ENCODE data around the gene FYN.
A peak's percentile ranks its signal among the peaks of the same experiment; 100 is the strongest.

Gene FYN

GRCh38 chr6:111873178-111874024 lies at the start of gene FYN:
Gene FYN, minus strand, starts transcription at chr6:111873452. Its CDS starts 153,401 bp downstream, at chr6:111720051.
- H3K4me3 ChIP-seq (ENCODE audit: low read depth, low read length), result peak within 1 kb of the TSS; percentile 89
- H3K36me3 ChIP-seq, result peaks cover 2% of the 10 kb centered on the region; the same call in 1 of the 2 replicates
- peak; percentile 50 for TF ChIP-seq CTCF (IDR thresholded peaks at IDR 0.05; ENCODE audit: low read depth, low read length)
- no peaks in the 10 kb centered on the region for H3K27me3 ChIP-seq (ENCODE audit: insufficient read depth, low read depth, severe bottlenecking)
- no peaks in the 10 kb centered on the region for H3K9me3 ChIP-seq (ENCODE audit: severe bottlenecking)
- peak; percentile 98 for DNase-seq
- peak within 1 kb of the TSS; percentile 66 for H3K27ac ChIP-seq

DNA sequence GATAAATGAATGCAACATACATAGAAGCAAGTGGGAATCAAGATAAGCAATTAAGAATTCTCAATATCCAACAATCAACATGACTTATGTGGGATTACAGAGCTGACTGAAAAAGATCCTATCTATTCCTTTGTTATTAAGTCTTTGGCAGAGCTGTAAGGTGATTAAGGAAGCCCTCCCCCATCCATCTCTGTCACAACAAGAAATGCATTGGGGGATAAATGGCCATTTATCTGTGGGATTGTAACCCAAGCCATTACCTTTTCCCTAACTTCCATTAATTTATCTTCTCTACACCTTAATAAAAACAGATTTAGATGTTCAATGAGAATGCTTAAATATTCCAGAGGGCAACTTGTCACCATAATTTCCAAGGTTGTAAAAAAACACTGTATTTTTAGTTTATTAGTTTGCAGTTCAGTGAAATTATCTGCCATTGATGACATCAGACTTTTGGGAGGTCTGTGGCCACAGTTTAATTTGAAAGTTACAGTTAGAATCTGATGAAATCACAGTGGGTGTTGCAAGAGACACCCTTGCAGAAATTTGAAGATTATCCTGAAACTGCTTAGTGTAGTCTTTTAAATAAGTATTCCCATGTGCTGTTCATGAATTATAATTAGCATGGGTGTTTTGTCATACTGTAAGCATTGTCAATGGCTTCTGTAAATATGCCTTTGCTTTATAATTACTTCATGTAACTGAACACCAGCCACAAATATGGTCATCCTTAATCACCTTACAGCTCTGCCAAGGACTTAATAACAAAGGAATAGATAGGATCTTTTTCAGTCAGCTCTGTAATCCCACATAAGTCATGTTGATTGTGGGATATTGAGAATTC lies 49.4 kb upstream of the FYN start:
- DNase-seq, result peak; percentile 76
- no peaks in the 10 kb centered on the region for H3K9me3 ChIP-seq (ENCODE audit: severe bottlenecking)
- no peaks in the 10 kb centered on the region for H3K36me3 ChIP-seq
- H3K27me3 ChIP-seq (ENCODE audit: insufficient read depth, low read depth, severe bottlenecking), result no peaks in the 10 kb centered on the region
- H3K4me3 ChIP-seq (ENCODE audit: low read depth, low read length), result no peak overlapping the region
- no peak for TF ChIP-seq CTCF (IDR thresholded peaks at IDR 0.05; ENCODE audit: low read depth, low read length)
- H3K27ac ChIP-seq, result peak overlapping the region; percentile 24; the same call in 1 of the 2 replicates

- Histone ChIP-seq H3K4me3 (ENCODE audit: low read depth, low read length) (no peak overlapping the region), H3K27ac (peak overlapping the region; percentile 67), H3K36me3 (no peaks in the 10 kb centered on the region), H3K27me3 (ENCODE audit: insufficient read depth, low read depth, severe bottlenecking) (no peaks in the 10 kb centered on the region), H3K9me3 (ENCODE audit: severe bottlenecking) (no peaks in the 10 kb centered on the region)
- DNase-seq, result peak; percentile 71
- no peak for TF ChIP-seq CTCF (IDR thresholded peaks at IDR 0.05; ENCODE audit: low read depth, low read length)
Observed at GRCh38 chr6:111921103-111921502, 47.9 kb upstream of the FYN start.

DNA sequence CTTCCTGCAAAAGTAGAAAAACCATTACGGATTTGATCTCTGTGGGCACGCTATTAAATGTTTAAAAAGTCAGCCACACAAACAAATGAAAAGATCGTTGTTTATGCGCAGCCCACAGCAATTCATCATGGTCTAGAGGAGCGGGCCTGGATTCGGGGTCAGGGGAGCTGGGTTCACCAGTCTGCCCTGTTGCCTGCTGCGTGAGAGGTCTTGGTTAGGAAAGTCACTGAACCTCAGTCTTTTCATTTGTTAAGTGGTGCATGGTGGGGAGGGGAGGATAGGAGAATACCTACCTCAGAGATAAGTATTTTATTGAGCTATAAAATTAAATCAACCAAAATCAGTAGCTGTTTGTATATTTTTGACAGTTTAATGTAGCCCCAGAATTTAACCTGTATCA lies 47.3 kb upstream of the FYN start:
- peak overlapping the region; percentile 67 for H3K27ac ChIP-seq
- DNase-seq, result no peak
- H3K9me3 ChIP-seq (ENCODE audit: severe bottlenecking), result no peaks in the 10 kb centered on the region
- H3K27me3 ChIP-seq (ENCODE audit: insufficient read depth, low read depth, severe bottlenecking), result no peaks in the 10 kb centered on the region
- H3K4me3 ChIP-seq (ENCODE audit: low read depth, low read length), result no peak overlapping the region
- no peak for TF ChIP-seq CTCF (IDR thresholded peaks at IDR 0.05; ENCODE audit: low read depth, low read length)
- H3K36me3 ChIP-seq, result no peaks in the 10 kb centered on the region

- Histone ChIP-seq H3K27me3 (ENCODE audit: insufficient read depth, low read depth, severe bottlenecking) (no peaks in the 10 kb centered on the region), H3K27ac (no peak overlapping the region), H3K4me3 (ENCODE audit: low read depth, low read length) (no peak overlapping the region), H3K9me3 (ENCODE audit: severe bottlenecking) (no peaks in the 10 kb centered on the region), H3K36me3 (no peaks in the 10 kb centered on the region)
- TF ChIP-seq CTCF (IDR thresholded peaks at IDR 0.05; ENCODE audit: low read depth, low read length), result no peak
- DNase-seq, result no peak
Observed at GRCh38 chr6:111918825-111919224, 45.6 kb upstream of the FYN start.
